MM.1S (cell line): ENCODE results near the gene ATP2A3.
A peak's percentile ranks its signal among the peaks of the same experiment; 100 is the strongest.

ENCODE experiments used
- DNase-seq: peaks from one replicate; pipeline ENCODE4 v3.0.0-alpha.2; 2015
- H2AFZ ChIP-seq: fragments of 300-600 bp; sonication (generic); 2 replicates; pipeline ENCODE4 v1.6.0; 2016; ENCODE audit warnings: antibody characterized with exemption, low read length
- H3F3A ChIP-seq: fragments of 300-600 bp; sonication (generic); 2 replicates; pipeline ENCODE4 v1.6.1; 2016; ENCODE audit warnings: mild to moderate bottlenecking, antibody characterized with exemption, low read length, moderate library complexity, mixed read lengths; ENCODE audit not compliant: insufficient read depth
- H3K27ac ChIP-seq: fragments of 300-600 bp; sonication (generic); 2 replicates; pipeline ENCODE4 v1.5.1; 2016; ENCODE audit warnings: mild to moderate bottlenecking, low read length
- H3K27me3 ChIP-seq: fragments of 300-600 bp; sonication (generic); replicated peaks from 2 replicates; pipeline ENCODE4 v1.6.0; 2016; ENCODE audit warnings: low read length; ENCODE audit not compliant: insufficient read depth
- H3K36me3 ChIP-seq: fragments of 300-600 bp; sonication (generic); replicated peaks from 2 replicates; pipeline ENCODE4 v1.6.1; 2016; ENCODE audit warnings: mild to moderate bottlenecking, low read length, mixed read lengths; ENCODE audit not compliant: insufficient read depth
- H3K4me1 ChIP-seq: fragments of 300-600 bp; sonication (generic); 2 replicates; pipeline ENCODE4 v1.6.1; 2016; ENCODE audit warnings: low read length, mixed read lengths
- H3K4me2 ChIP-seq: fragments of 300-600 bp; sonication (generic); 2 replicates; pipeline ENCODE4 v1.6.0; 2016; ENCODE audit warnings: low read depth, low read length
- H3K4me3 ChIP-seq: fragments of 300-600 bp; sonication (generic); 2 replicates; pipeline ENCODE4 v1.5.1; 2016; ENCODE audit warnings: low read length, mixed read lengths
- H3K79me2 ChIP-seq: fragments of 300-600 bp; sonication (generic); 2 replicates; pipeline ENCODE4 v1.6.1; 2016; ENCODE audit warnings: mixed run types, low read length, mixed read lengths
- H3K9ac ChIP-seq: fragments of 300-600 bp; sonication (generic); 2 replicates; pipeline ENCODE4 v1.6.1; 2016; ENCODE audit warnings: low read length, mixed read lengths
- H3K9me2 ChIP-seq: fragments of 300-600 bp; sonication (generic); replicated peaks from 2 replicates; pipeline ENCODE4 v1.6.1; 2016; ENCODE audit warnings: mild to moderate bottlenecking, low read length, mixed read lengths; ENCODE audit not compliant: insufficient read depth
- H3K9me3 ChIP-seq: fragments of 300-600 bp; sonication (generic); replicated peaks from 2 replicates; pipeline ENCODE4 v1.6.1; 2016; ENCODE audit warnings: mild to moderate bottlenecking, low read length, mixed read lengths; ENCODE audit not compliant: insufficient read depth
- H4K20me1 ChIP-seq: fragments of 300-600 bp; sonication (generic); 2 replicates; pipeline ENCODE4 v1.6.1; 2016; ENCODE audit warnings: mild to moderate bottlenecking, low read length, moderate library complexity, mixed read lengths; ENCODE audit not compliant: insufficient read depth
- EZH2 ChIP-seq: fragments of 300-600 bp; sonication (generic); optimal IDR thresholded peaks from 2 replicates; pipeline ENCODE3; 2017; ENCODE audit warnings: low read depth, mild to moderate bottlenecking, antibody characterized with exemption, low read length, mixed read lengths
- EZH2phosphoT487 ChIP-seq: fragments of 300-600 bp; sonication (generic); IDR thresholded peaks from 2 replicates; pipeline ENCODE4 v1.6.1; 2018; ENCODE audit warnings: antibody characterized with exemption, low read length
- TF ChIP-seq, protein P1 (sequence below): fragments of 300-600 bp; sonication (generic); IDR thresholded peaks from 2 replicates; pipeline ENCODE4 v1.5.1; 2016; ENCODE audit warnings: antibody characterized with exemption, low read length, mixed read lengths

The ATP2A3 gene

DNA sequence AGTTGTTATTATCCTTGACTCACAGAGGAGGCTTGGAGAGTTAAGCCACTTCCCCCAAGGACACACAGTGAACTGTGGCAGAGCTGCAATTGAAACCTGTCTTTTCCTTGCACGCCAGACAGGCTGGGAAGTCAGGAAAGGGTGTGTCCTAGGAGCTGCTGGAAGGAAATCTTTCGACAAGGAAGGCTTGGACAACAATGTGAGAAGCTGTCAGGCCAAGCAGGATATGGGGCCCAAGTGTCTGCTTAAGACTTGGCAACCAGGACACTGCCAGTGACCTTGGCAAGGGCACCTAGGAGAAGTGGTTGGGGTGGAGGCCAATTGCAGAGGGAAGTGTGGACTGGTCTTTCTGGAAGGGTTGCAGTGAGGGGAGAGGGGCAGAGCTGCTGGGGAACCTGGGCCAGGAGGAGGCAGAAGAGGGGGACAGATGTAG is 69.3 kb downstream of the ATP2A3 start:
- no peaks in the 10 kb centered on the region for H3K9me3 ChIP-seq
- no peaks in the 10 kb centered on the region for H3K79me2 ChIP-seq
- no peak overlapping the region for H3K4me3 ChIP-seq
- DNase-seq, result no peak
- no peak overlapping the region for H3K9ac ChIP-seq
- peaks cover 7% of the 10 kb centered on the region for H3K4me1 ChIP-seq
- no peaks in the 10 kb centered on the region for H4K20me1 ChIP-seq
- no peaks in the 10 kb centered on the region for H3K36me3 ChIP-seq
- TF ChIP-seq, protein P1, sequence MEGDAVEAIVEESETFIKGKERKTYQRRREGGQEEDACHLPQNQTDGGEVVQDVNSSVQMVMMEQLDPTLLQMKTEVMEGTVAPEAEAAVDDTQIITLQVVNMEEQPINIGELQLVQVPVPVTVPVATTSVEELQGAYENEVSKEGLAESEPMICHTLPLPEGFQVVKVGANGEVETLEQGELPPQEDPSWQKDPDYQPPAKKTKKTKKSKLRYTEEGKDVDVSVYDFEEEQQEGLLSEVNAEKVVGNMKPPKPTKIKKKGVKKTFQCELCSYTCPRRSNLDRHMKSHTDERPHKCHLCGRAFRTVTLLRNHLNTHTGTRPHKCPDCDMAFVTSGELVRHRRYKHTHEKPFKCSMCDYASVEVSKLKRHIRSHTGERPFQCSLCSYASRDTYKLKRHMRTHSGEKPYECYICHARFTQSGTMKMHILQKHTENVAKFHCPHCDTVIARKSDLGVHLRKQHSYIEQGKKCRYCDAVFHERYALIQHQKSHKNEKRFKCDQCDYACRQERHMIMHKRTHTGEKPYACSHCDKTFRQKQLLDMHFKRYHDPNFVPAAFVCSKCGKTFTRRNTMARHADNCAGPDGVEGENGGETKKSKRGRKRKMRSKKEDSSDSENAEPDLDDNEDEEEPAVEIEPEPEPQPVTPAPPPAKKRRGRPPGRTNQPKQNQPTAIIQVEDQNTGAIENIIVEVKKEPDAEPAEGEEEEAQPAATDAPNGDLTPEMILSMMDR, result no peak
- TF ChIP-seq EZH2 (no peak), EZH2phosphoT487 (no peak)
- H3K9me2 ChIP-seq, result no peaks in the 10 kb centered on the region
- H3K27me3 ChIP-seq, result no peaks in the 10 kb centered on the region; the same call in 1 of the 2 replicates
- no peak overlapping the region for H3K27ac ChIP-seq
- no peaks in the 10 kb centered on the region for H3F3A ChIP-seq
- no peak overlapping the region for H3K4me2 ChIP-seq
- no peak overlapping the region for H2AFZ ChIP-seq

DNA sequence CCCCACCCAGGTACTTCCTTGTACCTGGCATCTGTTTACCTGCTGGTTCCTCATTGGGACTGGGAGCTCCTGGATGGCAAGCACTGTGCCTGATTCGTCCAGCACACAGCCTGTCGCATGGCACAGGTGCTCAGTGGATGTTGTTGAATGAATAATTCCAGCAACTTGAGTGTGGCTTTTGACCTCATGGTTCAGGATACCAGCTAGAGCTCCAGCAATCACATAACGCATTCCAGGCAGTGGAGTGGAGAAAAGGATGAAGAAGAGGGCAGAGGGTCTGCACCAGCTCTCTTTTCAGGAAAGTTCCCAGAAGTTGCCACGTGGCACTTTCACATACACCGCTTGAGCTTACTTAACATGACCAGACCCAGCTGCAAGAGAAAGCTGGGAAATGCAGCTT is 70.0 kb downstream of the ATP2A3 start:
- H3K36me3 ChIP-seq, result no peaks in the 10 kb centered on the region
- no peaks in the 10 kb centered on the region for H3K79me2 ChIP-seq
- no peak for DNase-seq
- H4K20me1 ChIP-seq, result no peaks in the 10 kb centered on the region
- TF ChIP-seq EZH2phosphoT487 (no peak), EZH2 (no peak)
- TF ChIP-seq, protein P1, result no peak
- no peaks in the 10 kb centered on the region for H3F3A ChIP-seq
- 0 out of 2 replicates have a peak overlapping the region, but pooled peaks have one; percentile 91 for H2AFZ ChIP-seq
- no peak overlapping the region for H3K9ac ChIP-seq
- H3K27me3 ChIP-seq, result no peaks in the 10 kb centered on the region; the same call in 1 of the 2 replicates
- H3K27ac ChIP-seq, result no peak overlapping the region
- peak overlapping the region; percentile 89; the same call in 1 of the 2 replicates for H3K4me2 ChIP-seq
- no peaks in the 10 kb centered on the region for H3K9me2 ChIP-seq
- H3K4me1 ChIP-seq, result peaks cover 7% of the 10 kb centered on the region
- no peak overlapping the region for H3K4me3 ChIP-seq
- no peaks in the 10 kb centered on the region for H3K9me3 ChIP-seq

DNA sequence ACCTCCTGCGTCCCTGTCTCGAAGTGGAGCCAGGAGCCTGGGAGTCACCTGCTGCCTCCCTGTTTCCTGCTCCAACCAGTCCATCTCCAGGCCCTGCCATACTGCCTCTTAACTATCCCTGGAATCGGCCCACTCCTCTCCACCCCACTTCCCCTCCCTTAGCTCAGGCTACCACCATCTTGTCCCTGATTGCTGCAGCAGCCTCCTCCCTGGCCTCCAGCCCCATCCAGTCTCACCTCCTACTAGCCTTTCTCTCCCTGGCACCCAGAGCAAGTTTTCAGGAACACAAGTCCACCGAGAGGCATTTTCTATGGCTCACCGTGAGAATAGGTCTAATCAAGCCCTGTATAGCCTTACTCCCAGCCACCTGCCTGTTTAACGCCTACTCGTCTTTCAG is 70.5 kb downstream of the ATP2A3 start:
- H3K27ac ChIP-seq, result peak overlapping the region; percentile 41; the same call in 1 of the 2 replicates
- no peaks in the 10 kb centered on the region for H3F3A ChIP-seq
- H3K4me3 ChIP-seq, result peak overlapping the region; percentile 70
- peak overlapping the region; percentile 75 for H3K9ac ChIP-seq
- no peaks in the 10 kb centered on the region for H3K36me3 ChIP-seq
- peaks cover 7% of the 10 kb centered on the region for H3K4me1 ChIP-seq
- H3K9me2 ChIP-seq, result no peaks in the 10 kb centered on the region
- H2AFZ ChIP-seq, result peak overlapping the region; percentile 91
- no peak for DNase-seq
- H3K9me3 ChIP-seq, result no peaks in the 10 kb centered on the region
- no peak for TF ChIP-seq EZH2
- no peak for TF ChIP-seq EZH2phosphoT487
- TF ChIP-seq, protein P1, result no peak
- peak overlapping the region; percentile 89 for H3K4me2 ChIP-seq
- no peaks in the 10 kb centered on the region for H4K20me1 ChIP-seq
- no peaks in the 10 kb centered on the region for H3K79me2 ChIP-seq
- no peaks in the 10 kb centered on the region; the same call in 1 of the 2 replicates for H3K27me3 ChIP-seq
